CD14-positive monocyte (primary cell): ENCODE data around the gene PLCH1. TPM values are rescaled to one million over a fixed set of nuclear protein-coding genes. Genes with fewer than 3 reads are reported as not detected.

ENCODE experiments used
- DNase-seq, 3 donors: peaks; one replicate each; pipeline ENCODE4 v3.0.0-alpha.2; 2011 to 2022
- H2AFZ ChIP-seq: 2 replicates; pipeline ENCODE4 v1.6.0; 2012; ENCODE audit warnings: mild to moderate bottlenecking, low read depth, low read length, inconsistent platforms; ENCODE audit not compliant: insufficient read depth, poor library complexity, severe bottlenecking
- H3K27ac ChIP-seq, 2 donors: 1 replicate in 1 of 2; 2 replicates in 1 of 2; pipeline ENCODE4 v1.5.1; 2012 to 2013; ENCODE audit warnings: low read length in 2 of 2, control low read depth in 1 of 2, inconsistent platforms in 1 of 2, low read depth in 1 of 2, mild to moderate bottlenecking in 1 of 2
- H3K27me3 ChIP-seq, 2 donors: one replicate each; pipeline versions ENCODE4 v1.6.0 to v1.6.1; 2011 to 2013; ENCODE audit warnings: low read length in 2 of 2; ENCODE audit not compliant: control insufficient read depth in 2 of 2, insufficient read depth in 2 of 2
- H3K36me3 ChIP-seq, 2 donors: replicated peaks in 1 of 2; 1 replicate in 1 of 2; 2 replicates in 1 of 2; pipeline versions ENCODE4 v1.5.1 to v1.6.1; 2012 to 2013; ENCODE audit warnings: low read length in 2 of 2, control low read depth in 1 of 2, inconsistent platforms in 1 of 2, mild to moderate bottlenecking in 1 of 2; ENCODE audit not compliant: insufficient read depth in 2 of 2, control insufficient read depth in 1 of 2
- H3K4me1 ChIP-seq, 2 donors: 1 replicate in 1 of 2; 2 replicates in 1 of 2; pipeline versions ENCODE4 v1.5.1 to v1.6.1; 2012 to 2013; ENCODE audit warnings: low read length in 2 of 2, control low read depth in 1 of 2, inconsistent platforms in 1 of 2, mild to moderate bottlenecking in 1 of 2, moderate library complexity in 1 of 2; ENCODE audit not compliant: insufficient read depth in 2 of 2, control insufficient read depth in 1 of 2
- H3K4me2 ChIP-seq: replicated peaks from 2 replicates; pipeline ENCODE3; 2012; ENCODE audit warnings: low read length, moderate library complexity, mild to moderate bottlenecking; ENCODE audit not compliant: poor library complexity, severe bottlenecking; ENCODE audit errors: extremely low read depth
- H3K4me3 ChIP-seq, 3 experiments: fragments of 200-600 bp in 1 of 3; sonication (generic) in 1 of 3; replicated peaks in 1 of 3; 1 replicate in 2 of 3; 2 replicates in 1 of 3; pipeline ENCODE4 v1.5.1; 2011 to 2013; ENCODE audit warnings: low read length in 3 of 3, mild to moderate bottlenecking in 3 of 3, control low read depth in 2 of 3, low read depth in 2 of 3, inconsistent platforms in 1 of 3, moderate library complexity in 1 of 3
- H3K79me2 ChIP-seq: 2 replicates; pipeline ENCODE4 v1.6.0; 2012; ENCODE audit warnings: mild to moderate bottlenecking, control low read depth, inconsistent platforms, low read length, moderate library complexity; ENCODE audit not compliant: insufficient read depth
- H3K9ac ChIP-seq: 2 replicates; pipeline ENCODE4 v1.6.0; 2017; ENCODE audit warnings: low read length, mild to moderate bottlenecking; ENCODE audit not compliant: insufficient read depth, poor library complexity, severe bottlenecking
- H3K9me3 ChIP-seq, 2 donors: replicated peaks in 1 of 2; 1 replicate in 1 of 2; 2 replicates in 1 of 2; pipeline versions ENCODE4 v1.5.1 to v1.6.1; 2012 to 2013; ENCODE audit warnings: low read length in 2 of 2, control low read depth in 1 of 2; ENCODE audit not compliant: control insufficient read depth in 1 of 2, insufficient read depth in 1 of 2
- H4K20me1 ChIP-seq: 2 replicates; pipeline ENCODE4 v1.6.0; 2012; ENCODE audit warnings: mild to moderate bottlenecking, low read length, control low read depth, moderate library complexity; ENCODE audit not compliant: insufficient read depth
- H3K27ac Mint-ChIP-seq, 7 donors: one replicate each; pipeline ENCODE4 v1.8.0; 2020; ENCODE audit warnings: mild to moderate bottlenecking in 7 of 7, mixed read lengths in 7 of 7, moderate library complexity in 6 of 7, inconsistent platforms in 2 of 7
- H3K27me3 Mint-ChIP-seq, 3 donors: one replicate each; pipeline ENCODE4 v1.8.0; 2021 to 2022; ENCODE audit warnings: low read depth in 3 of 3, mild to moderate bottlenecking in 3 of 3, mixed read lengths in 3 of 3, moderate library complexity in 3 of 3, inconsistent platforms in 1 of 3
- H3K36me3 Mint-ChIP-seq, 2 donors: one replicate each; pipeline ENCODE4 v1.8.0; 2020; ENCODE audit warnings: mixed read lengths in 2 of 2, inconsistent platforms in 1 of 2, mild to moderate bottlenecking in 1 of 2
- H3K4me1 Mint-ChIP-seq: one replicate; pipeline ENCODE4 v1.8.0; 2020; ENCODE audit warnings: mild to moderate bottlenecking, mixed read lengths
- H3K4me3 Mint-ChIP-seq, 2 donors: one replicate each; pipeline ENCODE4 v1.8.0; 2020; ENCODE audit warnings: mild to moderate bottlenecking in 2 of 2, mixed read lengths in 2 of 2, moderate library complexity in 1 of 2
- H3K9me3 Mint-ChIP-seq, 7 donors: one replicate each; pipeline ENCODE4 v1.8.0; 2020 to 2022; ENCODE audit warnings: mixed read lengths in 7 of 7, mild to moderate bottlenecking in 6 of 7, moderate library complexity in 6 of 7, inconsistent platforms in 2 of 7
- WGBS: methylation state at CpG from one replicate; pipeline ENCODE4 v1.1.5; 2013; ENCODE audit warnings: missing lambda C conversion rate; ENCODE audit not compliant: insufficient coverage; 5-methylcytosine and 5-hydroxymethylcytosine counted together
- intact Hi-C, 2 donors: fragments of 100-400 bp; cut with micrococcal nuclease; formaldehyde crosslinking; loops; one replicate each; pipeline versions ENCODE4 v1.15.0 to v1.15.1; 2023
- polyA plus RNA-seq, 3 donors: library from polyadenylated mRNA; depleted of rRNA in 1 of 3; unstranded in 2 of 3; stranded (reverse) in 1 of 3; fragments of 300-500 nt in 2 of 3; fragments of >200 nt in 1 of 3; fragmentation: Illumina TruSeq in 2 of 3; gene quantifications; 1 replicate in 2 of 3; 2 replicates in 1 of 3; pipeline ENCODE4 v1.2.3, GENCODE V29; 2012 to 2021
- TF ChIP-seq, protein P1 (sequence below): fragments of 200-600 bp; IDR thresholded peaks from one replicate; pipeline ENCODE4 v1.8.0; 2022; ENCODE audit warnings: antibody characterized with exemption, mild to moderate bottlenecking

PLCH1 gene
- polyA plus RNA-seq, 3 donors = not detected

DNA sequence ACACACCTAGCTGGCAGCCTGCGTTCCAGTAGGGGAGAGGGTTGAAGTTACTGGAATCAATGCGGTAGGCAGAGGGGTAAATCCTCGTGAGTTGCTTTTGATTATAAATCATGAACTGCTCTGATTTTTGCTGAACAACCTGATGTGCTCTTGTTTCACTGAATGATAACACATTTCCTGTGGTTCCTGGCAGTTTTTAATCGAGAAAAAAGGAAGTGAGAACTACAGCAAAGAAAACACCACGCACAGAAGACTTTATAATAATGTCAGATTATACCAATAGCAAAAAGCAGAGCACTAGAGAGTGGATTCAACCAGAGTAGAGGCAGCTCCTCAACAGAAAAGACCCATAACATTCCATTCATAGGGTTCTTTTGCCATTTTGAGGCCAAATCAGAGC lies 250.5 kb downstream of the PLCH1 start:
- Histone ChIP-seq H3K27ac (no peak overlapping the region), H3K9me3 (no peaks in the 10 kb centered on the region), H3K4me3 (no peak overlapping the region), H3K9ac (no peak overlapping the region), H3K27me3 (no peaks in the 10 kb centered on the region), H3K4me1 (no peaks in the 10 kb centered on the region), H3K4me2 (no peak overlapping the region), H4K20me1 (no peaks in the 10 kb centered on the region), H3K36me3 (no peaks in the 10 kb centered on the region), H2AFZ (peak overlapping the region; percentile 2), H3K79me2 (no peaks in the 10 kb centered on the region)
- Mint-ChIP-seq H3K27ac (no peak overlapping the region), H3K4me3 (no peak overlapping the region), H3K9me3 (no peaks in the 10 kb centered on the region), H3K4me1 (peaks cover 6% of the 10 kb centered on the region), H3K36me3 (no peaks in the 10 kb centered on the region), H3K27me3 (peaks cover 0 to 3% (median 0%) of the 10 kb centered on the region in 3 donors)
- TF ChIP-seq, protein P1, sequence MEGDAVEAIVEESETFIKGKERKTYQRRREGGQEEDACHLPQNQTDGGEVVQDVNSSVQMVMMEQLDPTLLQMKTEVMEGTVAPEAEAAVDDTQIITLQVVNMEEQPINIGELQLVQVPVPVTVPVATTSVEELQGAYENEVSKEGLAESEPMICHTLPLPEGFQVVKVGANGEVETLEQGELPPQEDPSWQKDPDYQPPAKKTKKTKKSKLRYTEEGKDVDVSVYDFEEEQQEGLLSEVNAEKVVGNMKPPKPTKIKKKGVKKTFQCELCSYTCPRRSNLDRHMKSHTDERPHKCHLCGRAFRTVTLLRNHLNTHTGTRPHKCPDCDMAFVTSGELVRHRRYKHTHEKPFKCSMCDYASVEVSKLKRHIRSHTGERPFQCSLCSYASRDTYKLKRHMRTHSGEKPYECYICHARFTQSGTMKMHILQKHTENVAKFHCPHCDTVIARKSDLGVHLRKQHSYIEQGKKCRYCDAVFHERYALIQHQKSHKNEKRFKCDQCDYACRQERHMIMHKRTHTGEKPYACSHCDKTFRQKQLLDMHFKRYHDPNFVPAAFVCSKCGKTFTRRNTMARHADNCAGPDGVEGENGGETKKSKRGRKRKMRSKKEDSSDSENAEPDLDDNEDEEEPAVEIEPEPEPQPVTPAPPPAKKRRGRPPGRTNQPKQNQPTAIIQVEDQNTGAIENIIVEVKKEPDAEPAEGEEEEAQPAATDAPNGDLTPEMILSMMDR = no peak
- WGBS = 0% methylated on average over 1 of the region's 5 CpGs
- intact Hi-C loops = no loop called here
- no peak for DNase-seq

DNA sequence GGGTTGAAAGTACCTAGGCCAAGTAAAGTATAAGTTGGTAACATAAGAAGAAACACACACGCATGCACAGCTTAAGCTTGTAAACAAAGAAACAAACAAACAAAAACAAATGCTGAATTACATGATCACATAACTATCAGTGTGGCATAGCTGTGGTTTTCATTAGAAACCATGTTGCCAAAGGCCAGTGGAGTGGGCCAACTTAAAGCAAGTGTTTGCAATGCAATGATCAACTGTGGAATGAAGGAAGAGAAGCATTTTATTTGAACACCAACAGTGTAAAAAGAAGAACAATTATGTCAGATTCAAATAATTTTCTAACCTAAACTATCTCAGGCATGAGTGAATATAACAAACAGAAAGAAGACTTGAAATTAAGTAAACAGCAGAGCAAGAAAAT lies 252.0 kb downstream of the PLCH1 start:
- Histone ChIP-seq H3K79me2 (no peaks in the 10 kb centered on the region), H3K4me2 (no peak overlapping the region), H3K27me3 (no peaks in the 10 kb centered on the region), H3K4me1 (no peaks in the 10 kb centered on the region), H3K4me3 (no peak overlapping the region), H3K9me3 (no peaks in the 10 kb centered on the region), H2AFZ (no peak overlapping the region), H3K36me3 (no peaks in the 10 kb centered on the region), H3K27ac (no peak overlapping the region), H4K20me1 (no peaks in the 10 kb centered on the region), H3K9ac (no peak overlapping the region)
- Mint-ChIP-seq H3K36me3 (no peaks in the 10 kb centered on the region), H3K4me1 (peaks cover 6% of the 10 kb centered on the region), H3K27me3 (peaks cover 0 to 3% (median 0%) of the 10 kb centered on the region in 3 donors), H3K27ac (no peak overlapping the region), H3K4me3 (no peak overlapping the region), H3K9me3 (no peaks in the 10 kb centered on the region)
- intact Hi-C loops = no loop called here
- DNase-seq = no peak
- WGBS = no CpG with 5 or more reads among the region's 1 CpG
- TF ChIP-seq, protein P1 = no peak
